OCI-LY7 (cell line): Measurements from ENCODE around the gene TXNL4A.

Source experiments
- CTCF ChIP-seq: fragments of 200-600 bp; sonication (generic); conservative IDR thresholded peaks from 2 replicates; pipeline ENCODE4 v1.5.1; 2014; ENCODE audit warnings: mild to moderate bottlenecking, antibody characterized with exemption, low read length, moderate library complexity, mixed read lengths
- EZH2phosphoT487 ChIP-seq: fragments of 200-600 bp; sonication (generic); IDR thresholded peaks from 2 replicates; pipeline ENCODE4 v1.6.1; 2018; ENCODE audit warnings: low read depth, borderline replicate concordance, mild to moderate bottlenecking, mixed run types, antibody characterized with exemption, low read length, moderate library complexity, mixed read lengths

DNA sequence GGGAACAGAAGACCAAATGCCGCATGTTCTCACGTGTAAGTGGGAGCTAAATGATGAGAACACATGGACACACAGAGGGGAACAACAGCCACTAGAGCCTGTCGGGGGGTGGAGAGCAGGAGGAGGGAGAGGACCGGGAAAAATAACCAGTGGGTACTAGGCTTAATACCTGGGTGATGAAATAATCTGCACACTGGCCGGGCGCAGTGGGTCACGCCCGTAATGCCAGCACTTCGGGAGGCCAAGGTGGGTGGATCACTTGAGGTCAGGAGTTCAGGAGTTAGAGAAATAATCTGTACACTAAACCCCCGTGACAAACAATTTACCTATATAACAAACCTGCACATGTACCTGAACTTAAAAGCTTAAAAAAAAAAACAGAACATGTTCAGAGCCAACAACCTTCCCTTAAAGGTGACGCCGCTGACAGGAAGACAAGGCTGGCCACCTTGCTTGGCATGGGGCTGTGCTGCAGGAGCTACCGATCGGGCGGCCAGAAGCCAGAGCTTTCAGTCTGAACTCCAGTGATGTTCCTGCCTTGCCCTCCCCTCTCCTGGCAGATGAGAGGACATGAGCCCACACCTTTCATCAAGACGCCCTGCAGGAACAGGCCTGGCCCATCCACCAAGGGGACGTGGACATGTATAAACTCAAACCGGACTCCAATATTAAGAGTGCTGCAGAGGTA is 48.1 kb downstream of the TXNL4A start:
- TF ChIP-seq CTCF: no peak
- TF ChIP-seq EZH2phosphoT487: no peak
